Activated CD4-positive, alpha-beta memory T cell treated with anti-CD3 and anti-CD28 coated beads for 36 hours (primary cell): ENCODE results near the gene IL5RA. TPM values are rescaled to one million over a fixed set of nuclear protein-coding genes. Genes with fewer than 3 reads are reported as not detected.

Source experiments
- CTCF ChIA-PET: fragments of 350-600 bp; sonication (Branson Sonifier 250); formaldehyde crosslinking; loops from one replicate; lab custom pipeline; 2021; ENCODE audit warnings: antibody characterized with exemption, inconsistent platforms; lab: Charles Lee
- POLR2A ChIA-PET: fragments of 350-600 bp; sonication (Branson Sonifier 250); formaldehyde crosslinking; loops from one replicate; lab custom pipeline; 2021; ENCODE audit warnings: antibody characterized with exemption; lab: Charles Lee
- DNase-seq: peaks from one replicate; pipeline ENCODE4 v3.0.0-alpha.2; 2020
- H3K27ac Mint-ChIP-seq: one replicate; pipeline ENCODE4 v1.8.0; 2021; ENCODE audit warnings: mixed read lengths
- H3K27me3 Mint-ChIP-seq: one replicate; pipeline ENCODE4 v1.8.0; 2021; ENCODE audit warnings: mixed read lengths
- H3K36me3 Mint-ChIP-seq: one replicate; pipeline ENCODE4 v1.8.0; 2021; ENCODE audit warnings: mixed read lengths
- H3K4me1 Mint-ChIP-seq: one replicate; pipeline ENCODE4 v1.8.0; 2021; ENCODE audit warnings: low read depth, mixed read lengths
- H3K4me3 Mint-ChIP-seq: one replicate; pipeline ENCODE4 v1.8.0; 2021; ENCODE audit warnings: mild to moderate bottlenecking, mixed read lengths
- H3K9me3 Mint-ChIP-seq: one replicate; pipeline ENCODE4 v1.8.0; 2021; ENCODE audit warnings: mixed read lengths
- intact Hi-C: fragments of 100-400 bp; cut with micrococcal nuclease; formaldehyde crosslinking; loops from one replicate; pipeline ENCODE4 v1.15.1; 2023
- total RNA-seq, 2 experiments: library from RNA; stranded (reverse); gene quantifications; one replicate each; pipeline ENCODE4 v1.2.3, GENCODE V29; 2021

IL5RA gene
- total RNA-seq, 2 experiments from 2014 or later: 0.15 to 0.74 TPM

- H3K27ac Mint-ChIP-seq: peak overlapping the region; percentile 99
- CTCF ChIA-PET: no interaction called here
- H3K36me3 Mint-ChIP-seq: peaks cover 32% of the 10 kb centered on the region
- peak; percentile 65 for DNase-seq
- no peaks in the 10 kb centered on the region for H3K9me3 Mint-ChIP-seq
- intact Hi-C loops: loop anchor here (1.0 to 5.0 kb wide), 3 partner anchors 8 to 1175 kb away; partner anchors contain the start of genes CRBN and SETMAR
- no peaks in the 10 kb centered on the region for H3K27me3 Mint-ChIP-seq
- peak overlapping the region; percentile 97 for H3K4me3 Mint-ChIP-seq
- POLR2A ChIA-PET: interaction anchor here (1.0 kb wide), 1 partner anchor 45 kb away, joined by 4 read pairs; no protein-coding TSS in a partner anchor
- peaks cover 31% of the 10 kb centered on the region for H3K4me1 Mint-ChIP-seq
Observed at GRCh38 chr3:3127432-3128010, 17.3 kb upstream of the IL5RA start.

DNA sequence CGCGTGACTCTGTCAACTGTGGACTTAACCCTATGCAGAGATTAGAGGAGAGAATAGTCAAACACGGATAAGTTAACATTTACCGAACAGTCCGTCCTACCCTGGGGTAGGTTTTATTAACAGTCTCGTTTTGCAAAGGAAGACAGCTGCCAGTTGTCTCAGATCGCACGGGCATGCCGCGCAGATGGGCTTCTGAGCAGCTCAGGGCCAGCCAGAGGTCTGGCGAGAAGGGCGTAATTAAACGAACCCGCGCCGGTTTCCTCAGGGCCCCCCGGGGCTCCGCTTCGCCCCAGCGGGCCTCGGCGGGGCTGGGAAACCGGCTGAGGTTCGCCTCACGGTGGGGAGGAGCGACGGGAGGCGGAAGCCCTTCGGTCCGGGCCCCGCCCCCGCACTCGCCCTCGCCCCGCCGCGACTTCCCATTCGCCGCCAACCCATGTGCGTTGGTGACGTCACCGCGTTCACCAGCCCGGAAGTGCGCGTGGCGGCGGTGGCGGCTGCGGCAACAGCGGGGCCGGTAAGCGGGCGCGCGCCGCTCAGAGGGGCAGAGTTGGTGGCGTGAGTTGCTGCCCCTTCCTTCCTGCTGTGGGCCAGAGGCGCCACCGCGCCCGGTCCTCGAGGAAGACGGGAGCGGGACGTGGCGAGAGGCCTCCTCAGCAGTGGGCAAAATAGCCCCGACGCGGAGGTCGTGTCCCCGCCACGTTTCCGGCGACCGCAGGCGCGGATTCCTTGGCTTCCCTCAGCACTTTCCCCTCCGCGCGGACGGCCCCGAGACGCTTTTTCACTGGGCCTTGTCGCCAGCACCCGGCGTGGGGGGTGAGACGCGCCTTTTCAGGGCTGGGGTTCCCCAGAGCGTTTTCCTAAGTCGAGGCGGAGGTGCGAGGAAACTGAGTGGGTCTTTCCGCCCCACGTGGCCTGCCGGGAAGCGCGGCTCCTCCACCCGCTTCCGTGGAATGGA is 16.6 kb upstream of the IL5RA start, which contains the start of gene TRNT1:
Gene TRNT1 (plus strand): TSS at position 464 of the 955 bp plus-strand sequence. CDS start 2,101 bp downstream, outside the sequence.
- H3K9me3 Mint-ChIP-seq: no peaks in the 10 kb centered on the region
- DNase-seq: peak; percentile 97
- H3K4me3 Mint-ChIP-seq: peak within 1 kb of the TSS; percentile 97
- H3K27me3 Mint-ChIP-seq: no peaks in the 10 kb centered on the region
- H3K36me3 Mint-ChIP-seq: peaks cover 32% of the 10 kb centered on the region
- ChIA-PET POLR2A (interaction anchor here (0.7 to 1.1 kb wide), 2 partner anchors 20 to 46 kb away, joined by 3 read pairs; no protein-coding TSS in a partner anchor), CTCF (no interaction called here)
- peak within 1 kb of the TSS; percentile 99 for H3K27ac Mint-ChIP-seq
- H3K4me1 Mint-ChIP-seq: peaks cover 31% of the 10 kb centered on the region
- intact Hi-C loops: loop anchor here (1.0 to 5.0 kb wide), 4 partner anchors 9 to 1176 kb away; partner anchors contain the start of genes CRBN and SETMAR

DNA sequence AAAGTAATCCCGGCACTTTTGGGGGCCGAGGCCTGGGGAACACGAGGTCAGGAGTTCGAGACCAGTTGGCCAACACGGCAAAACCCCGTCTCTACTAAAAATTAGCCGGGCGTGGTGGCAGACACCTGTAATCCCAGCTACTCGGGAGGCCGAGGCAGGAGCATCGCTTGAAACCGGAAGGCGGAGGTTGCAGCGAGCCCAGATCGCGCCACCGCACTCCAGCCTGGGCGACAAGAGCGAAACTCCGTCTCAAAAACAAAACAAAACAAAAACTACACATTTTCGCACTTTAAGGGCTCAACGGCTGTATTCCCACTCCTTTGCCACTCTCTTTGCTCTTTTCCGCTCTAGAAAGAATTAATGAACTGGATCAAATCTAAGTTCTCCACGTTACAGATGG is 15.8 kb upstream of the IL5RA start:
- Mint-ChIP-seq H3K9me3 (no peaks in the 10 kb centered on the region), H3K4me1 (peaks cover 31% of the 10 kb centered on the region), H3K27me3 (no peaks in the 10 kb centered on the region), H3K4me3 (peak overlapping the region; percentile 97), H3K27ac (peak overlapping the region; percentile 99), H3K36me3 (peaks cover 28% of the 10 kb centered on the region)
- intact Hi-C loops: loop anchor here (1.0 to 5.0 kb wide), 2 partner anchors 39 to 1176 kb away; partner anchors contain the start of gene SETMAR
- ChIA-PET POLR2A (interaction anchor here (1.1 kb wide), 1 partner anchor 47 kb away, joined by 3 read pairs; no protein-coding TSS in a partner anchor), CTCF (no interaction called here)
- no peak for DNase-seq

GRCh38 chr3:3119393-3119851 is 9.2 kb upstream of the IL5RA start:
- DNase-seq: peak; percentile 45
- Mint-ChIP-seq H3K27me3 (no peaks in the 10 kb centered on the region), H3K9me3 (no peaks in the 10 kb centered on the region), H3K27ac (no peak overlapping the region), H3K4me1 (peaks cover 11% of the 10 kb centered on the region), H3K4me3 (no peak overlapping the region), H3K36me3 (no peaks in the 10 kb centered on the region)
- CTCF ChIA-PET: no interaction called here
- intact Hi-C loops: no loop called here
- POLR2A ChIA-PET: no interaction called here

GRCh38 chr3:3117651-3118050 is 7.5 kb upstream of the IL5RA start:
- H3K36me3 Mint-ChIP-seq: no peaks in the 10 kb centered on the region
- POLR2A ChIA-PET: no interaction called here
- H3K4me3 Mint-ChIP-seq: no peak overlapping the region
- no peak overlapping the region for H3K27ac Mint-ChIP-seq
- H3K9me3 Mint-ChIP-seq: no peaks in the 10 kb centered on the region
- no peak for DNase-seq
- peaks cover 11% of the 10 kb centered on the region for H3K4me1 Mint-ChIP-seq
- H3K27me3 Mint-ChIP-seq: no peaks in the 10 kb centered on the region
- intact Hi-C loops: no loop called here
- CTCF ChIA-PET: no interaction called here

DNA sequence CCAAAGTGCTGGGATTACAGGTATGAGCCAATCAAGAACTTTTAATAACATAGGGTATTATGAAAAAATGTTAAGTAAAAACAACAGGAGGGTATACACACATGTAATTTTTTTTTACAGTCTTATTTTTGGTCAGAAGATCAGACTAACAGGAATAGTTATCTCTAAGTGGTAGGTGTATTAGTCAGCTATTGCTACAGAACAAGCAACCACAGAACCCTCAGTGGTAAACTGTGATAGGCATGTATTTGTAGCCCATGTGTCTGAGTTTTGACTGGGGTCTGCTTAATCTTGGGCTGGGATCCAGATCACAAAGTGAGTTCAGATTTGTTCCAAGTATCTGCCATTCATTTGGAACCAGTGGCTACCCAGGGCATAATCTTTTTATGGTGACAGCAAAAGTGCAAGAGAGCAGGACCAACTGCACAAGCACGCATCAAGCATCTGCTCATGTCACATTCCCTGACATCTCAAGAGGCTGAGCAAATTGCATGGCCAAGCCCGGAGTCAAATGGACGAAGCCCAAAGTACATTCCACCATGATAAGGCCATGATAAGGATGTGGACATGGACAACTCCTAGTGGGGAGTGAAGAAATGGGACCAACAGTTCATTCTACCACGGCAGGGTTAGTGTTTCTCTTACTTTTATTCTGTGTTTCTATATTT is 3.0 kb upstream of the IL5RA start:
- ChIA-PET POLR2A (no interaction called here), CTCF (no interaction called here)
- intact Hi-C loops: no loop called here
- Mint-ChIP-seq H3K4me3 (no peak overlapping the region), H3K4me1 (peaks cover 28% of the 10 kb centered on the region), H3K9me3 (no peaks in the 10 kb centered on the region), H3K27me3 (no peaks in the 10 kb centered on the region), H3K36me3 (no peaks in the 10 kb centered on the region), H3K27ac (no peak overlapping the region)
- DNase-seq: no peak

DNA sequence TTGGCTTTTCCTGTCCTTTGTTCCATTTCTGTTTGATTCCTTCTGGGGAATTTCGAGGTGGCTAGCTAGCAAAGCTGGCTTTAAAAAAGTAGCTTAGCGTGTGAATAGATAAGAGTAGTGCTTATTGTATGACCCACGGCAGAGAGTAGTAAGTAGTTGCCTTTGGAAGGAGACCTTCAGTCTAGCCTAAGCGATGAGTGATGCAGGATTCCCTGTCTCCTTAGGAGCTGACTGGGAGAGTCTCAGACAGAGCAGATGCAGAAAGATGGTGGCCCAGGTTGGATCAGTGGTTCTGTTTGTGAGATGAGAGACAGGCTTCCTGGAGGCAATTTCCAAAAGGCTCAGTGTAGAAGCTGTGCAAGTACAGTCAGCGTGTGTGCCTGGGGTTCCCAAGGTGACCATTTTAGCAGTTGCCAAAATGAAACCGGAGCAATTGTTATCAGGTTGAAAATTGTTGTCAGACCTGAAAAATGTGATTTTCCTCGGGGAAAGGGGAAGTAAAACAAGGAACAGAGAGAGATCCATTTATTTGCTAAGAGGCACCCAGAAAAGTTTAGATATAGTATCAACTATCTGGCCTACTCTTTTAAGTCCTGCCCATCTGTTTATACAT is 681 bp upstream of the IL5RA start:
- ChIA-PET POLR2A (no interaction called here), CTCF (no interaction called here)
- Mint-ChIP-seq H3K27ac (peak overlapping the region; percentile 73), H3K4me3 (no peak overlapping the region), H3K9me3 (no peaks in the 10 kb centered on the region), H3K27me3 (no peaks in the 10 kb centered on the region), H3K4me1 (peaks cover 36% of the 10 kb centered on the region), H3K36me3 (no peaks in the 10 kb centered on the region)
- no peak for DNase-seq
- intact Hi-C loops: no loop called here

DNA sequence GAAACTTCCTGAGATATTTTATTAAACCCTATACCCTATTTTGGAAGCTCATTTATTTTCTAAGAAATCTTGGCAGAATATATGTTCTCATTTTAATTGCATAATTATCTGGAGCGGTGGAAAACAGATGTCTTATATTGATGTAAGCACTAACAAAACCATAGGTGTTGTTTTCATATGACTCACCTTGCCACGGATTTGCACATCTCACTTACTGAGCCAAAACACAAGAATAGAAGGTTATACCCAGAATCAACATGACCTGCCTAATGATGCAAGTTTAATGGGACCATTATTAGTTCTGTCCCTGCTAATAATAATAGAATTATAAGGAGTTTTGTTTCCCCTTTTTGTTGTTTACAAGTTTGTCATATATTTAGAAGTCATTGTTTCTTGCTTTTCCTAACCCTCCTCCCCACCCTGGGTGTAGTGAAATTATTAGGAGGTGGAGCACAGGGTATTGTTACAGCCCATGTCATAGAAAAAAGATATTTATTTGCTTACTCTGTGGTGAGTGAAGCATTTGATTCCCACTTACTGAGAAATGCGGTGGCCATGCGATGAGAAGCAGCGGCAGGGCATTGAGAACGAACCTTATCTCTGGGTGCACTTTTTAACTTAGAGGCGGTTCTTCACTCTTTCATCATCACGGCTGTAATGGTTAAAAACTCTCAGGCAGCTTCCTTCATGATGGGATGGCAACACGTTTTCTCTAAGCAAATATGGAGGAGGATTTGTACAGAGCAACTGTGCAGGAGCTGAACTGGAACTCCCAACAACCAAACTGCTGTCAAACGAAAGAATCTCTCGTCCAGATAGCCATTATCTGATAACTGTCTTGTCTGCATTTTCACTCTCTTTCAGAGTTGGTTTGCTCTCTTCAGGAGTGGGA is 521 bp downstream of the IL5RA start:
- Mint-ChIP-seq H3K9me3 (no peaks in the 10 kb centered on the region), H3K4me3 (no peak overlapping the region), H3K27ac (peak overlapping the region; percentile 73), H3K27me3 (peaks cover 4% of the 10 kb centered on the region), H3K4me1 (peaks cover 33% of the 10 kb centered on the region), H3K36me3 (no peaks in the 10 kb centered on the region)
- POLR2A ChIA-PET: no interaction called here
- CTCF ChIA-PET: no interaction called here
- no peak for DNase-seq
- intact Hi-C loops: loop anchor here (1.0 kb wide), 1 partner anchor 56 kb away; no protein-coding TSS in a partner anchor

GRCh38 chr3:3107858-3108257 is 2.3 kb downstream of the IL5RA start:
- H3K36me3 Mint-ChIP-seq: no peaks in the 10 kb centered on the region
- peaks cover 4% of the 10 kb centered on the region for H3K27me3 Mint-ChIP-seq
- CTCF ChIA-PET: no interaction called here
- H3K9me3 Mint-ChIP-seq: no peaks in the 10 kb centered on the region
- intact Hi-C loops: no loop called here
- peaks cover 33% of the 10 kb centered on the region for H3K4me1 Mint-ChIP-seq
- no peak overlapping the region for H3K4me3 Mint-ChIP-seq
- no peak overlapping the region for H3K27ac Mint-ChIP-seq
- DNase-seq: no peak
- POLR2A ChIA-PET: no interaction called here

- no peak for DNase-seq
Observed at GRCh38 chr3:3107181-3107580, 3.0 kb downstream of the IL5RA start.

More at GRCh38 chr3:3107181-3107580, 3.0 kb downstream of the IL5RA start:
- Mint-ChIP-seq H3K4me1 (peaks cover 33% of the 10 kb centered on the region), H3K9me3 (no peaks in the 10 kb centered on the region), H3K27me3 (peaks cover 4% of the 10 kb centered on the region), H3K4me3 (no peak overlapping the region), H3K27ac (peak overlapping the region; percentile 68), H3K36me3 (no peaks in the 10 kb centered on the region)
- intact Hi-C loops: no loop called here
- ChIA-PET CTCF (interaction anchor here (0.8 kb wide), 1 partner anchor 40 kb away, joined by 3 read pairs; no protein-coding TSS in a partner anchor), POLR2A (interaction anchor here (0.7 kb wide), 1 partner anchor 327 kb away, joined by 5 read pairs; no protein-coding TSS in a partner anchor)
